Measurements from ENCODE around the gene SMIM22.

Gene SMIM22, protein sequence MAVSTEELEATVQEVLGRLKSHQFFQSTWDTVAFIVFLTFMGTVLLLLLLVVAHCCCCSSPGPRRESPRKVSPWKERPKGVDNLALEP

DNA sequence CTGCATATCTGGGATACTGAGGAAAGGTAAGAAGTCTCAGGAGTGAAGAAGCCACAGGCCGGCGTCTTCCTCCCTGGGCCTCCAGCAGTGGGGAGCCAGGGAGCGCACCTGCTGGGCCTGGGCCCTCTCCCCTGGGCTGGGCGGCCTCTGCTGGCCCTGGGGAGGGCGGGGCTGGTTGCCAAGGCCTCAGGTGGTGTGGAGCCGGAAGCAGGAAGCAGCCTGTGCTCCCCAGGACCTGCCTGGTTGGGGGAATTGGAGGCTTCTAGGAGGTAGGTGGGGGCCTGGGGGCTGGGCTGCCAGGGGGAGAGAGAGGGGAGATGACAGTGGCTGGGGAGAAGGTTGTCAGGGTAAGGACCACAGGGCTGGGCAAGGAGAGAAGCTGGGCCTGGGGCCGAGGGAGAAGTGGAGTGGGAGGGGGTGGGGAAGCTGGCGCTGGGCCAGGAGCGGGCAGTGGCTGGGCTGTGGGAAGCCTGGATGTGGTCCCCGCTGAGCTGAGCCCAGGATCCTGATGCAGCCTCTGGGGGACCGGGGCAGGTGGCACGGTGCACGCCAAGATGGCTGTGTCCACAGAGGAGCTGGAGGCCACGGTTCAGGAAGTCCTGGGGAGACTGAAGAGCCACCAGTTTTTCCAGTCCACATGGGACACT lies at the start of gene SMIM22:
Gene SMIM22 (plus strand): TSS at position 189 of the 647 bp plus-strand sequence. CDS start 366 bp downstream, at position 555.
- FAIRE-seq (no peak), DNase-seq (ENCODE audit: insufficient read length, low spot score) (no peak)

DNA sequence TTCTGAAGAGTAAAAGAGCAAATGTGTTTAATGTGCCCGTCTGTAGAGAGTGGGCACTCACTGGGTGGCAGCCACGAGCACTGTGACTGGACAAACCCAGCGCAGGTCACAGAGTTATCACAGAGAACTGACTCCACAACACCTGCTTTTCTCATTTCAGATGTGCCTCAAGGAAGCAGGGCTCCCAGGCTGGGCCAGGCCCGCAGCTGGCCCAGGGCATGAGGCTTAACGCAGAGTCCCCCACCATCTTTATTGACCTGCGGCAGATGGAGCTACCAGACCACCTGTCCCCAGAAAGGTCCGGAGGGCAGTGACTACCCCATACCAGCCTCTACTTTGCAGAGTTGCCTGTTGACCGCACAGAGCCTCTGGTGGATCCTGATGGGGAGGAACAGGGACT lies 49.0 kb upstream of the SMIM22 start:
- no peak for FAIRE-seq
- DNase-seq (ENCODE audit: insufficient read length, low spot score), result no peak

DNA sequence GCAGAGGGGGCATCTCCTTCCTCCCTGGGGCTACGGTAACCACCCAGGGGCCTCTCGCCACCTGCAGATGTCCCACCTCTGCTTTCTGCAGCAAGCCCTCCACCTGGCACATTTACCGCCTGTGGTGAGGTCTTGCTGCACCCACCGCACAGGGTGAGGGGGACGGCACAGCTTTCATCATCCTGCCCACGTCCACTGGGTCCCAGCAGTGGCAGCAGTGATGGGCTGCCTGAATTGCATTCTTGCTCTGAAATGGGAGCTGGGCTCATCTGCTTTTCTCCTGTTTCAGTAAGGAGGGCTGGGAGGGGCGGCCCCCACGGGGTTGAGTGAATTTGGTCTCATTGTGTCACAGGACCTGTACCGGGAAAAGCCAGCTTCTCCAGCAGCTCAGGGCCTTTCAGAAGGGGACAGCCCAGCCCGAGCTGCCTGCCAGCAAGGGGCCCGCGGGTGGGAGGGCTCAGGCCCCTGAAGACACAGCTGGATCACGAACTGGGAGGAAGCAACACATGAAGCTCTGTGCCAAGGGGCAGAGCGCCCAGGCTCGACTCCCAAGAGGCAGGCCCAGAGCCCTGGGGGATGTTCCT lies 48.1 kb upstream of the SMIM22 start:
- FAIRE-seq, result no peak
- DNase-seq (ENCODE audit: insufficient read length, low spot score), result no peak

DNA sequence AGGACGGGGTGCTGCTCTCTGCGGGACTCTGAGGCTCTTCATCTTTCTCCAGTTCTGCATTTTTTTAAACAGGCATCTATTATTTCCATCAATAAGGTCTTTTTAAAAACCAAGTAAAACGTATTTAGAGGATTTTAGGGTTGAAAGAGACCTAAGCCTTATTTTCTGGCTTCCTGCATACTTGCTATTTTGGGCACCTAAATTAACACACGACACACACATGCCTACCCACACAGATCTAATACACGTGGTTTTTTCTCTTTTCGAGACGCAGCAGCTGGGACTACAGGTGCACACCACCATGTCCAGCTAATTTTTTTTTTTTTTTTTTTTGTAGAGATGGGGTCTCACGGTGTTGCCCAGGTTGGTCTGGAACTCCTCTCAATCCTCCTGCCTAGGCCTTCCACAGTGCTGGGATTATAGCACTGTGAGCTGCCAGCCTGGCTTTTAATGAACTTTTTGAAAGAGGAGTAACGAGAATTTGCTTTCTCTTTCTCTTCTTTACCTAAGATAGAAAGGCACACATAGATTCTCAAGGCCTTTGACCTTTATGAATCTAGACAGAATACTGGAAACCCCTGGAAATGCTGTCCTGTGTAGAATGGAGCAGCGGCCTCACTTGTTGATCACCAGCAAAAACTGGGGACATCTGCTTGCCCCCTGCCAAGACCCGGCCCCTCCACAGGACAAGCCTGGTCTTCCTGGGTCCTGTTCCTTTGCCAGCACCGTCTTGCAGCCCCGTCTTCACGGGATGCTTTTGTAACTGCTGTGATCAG lies 47.1 kb upstream of the SMIM22 start:
- FAIRE-seq (no peak), DNase-seq (ENCODE audit: insufficient read length, low spot score) (no peak)

DNA sequence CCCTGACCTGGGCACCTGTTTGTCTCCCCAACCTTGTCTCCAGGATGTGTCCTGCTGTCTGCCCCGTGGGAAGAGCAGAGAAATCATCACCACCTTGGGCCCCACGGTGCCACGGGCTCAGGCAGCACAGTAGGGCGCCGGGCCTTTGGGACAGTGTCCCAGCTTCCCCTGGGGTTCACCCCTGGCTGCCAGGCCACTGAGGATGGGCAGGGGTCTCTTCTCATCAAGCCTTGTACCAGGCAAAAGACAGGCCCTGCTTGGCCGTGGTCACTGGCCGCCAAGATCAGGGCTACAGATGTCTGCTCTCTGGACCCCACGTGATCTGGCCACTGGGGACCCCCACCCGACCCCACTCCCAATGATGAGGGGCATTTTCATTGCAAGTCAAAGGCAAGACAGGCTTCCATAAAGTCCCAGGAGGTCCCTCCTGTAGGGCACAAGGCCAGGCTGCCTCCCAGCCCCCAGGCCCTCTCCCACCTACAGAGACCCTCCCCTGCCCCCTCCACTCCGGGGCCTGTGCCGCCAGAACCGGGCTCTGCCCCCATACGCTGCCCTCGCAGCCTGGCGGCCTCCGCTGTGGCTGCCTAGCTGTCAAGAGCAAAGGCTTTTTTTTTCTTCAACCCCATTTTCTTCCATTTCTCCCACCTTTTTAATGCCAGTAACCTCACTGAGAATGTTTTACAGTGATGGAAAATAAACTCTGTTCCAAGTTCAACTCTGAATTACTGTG lies 46.3 kb upstream of the SMIM22 start:
- DNase-seq (ENCODE audit: insufficient read length, low spot score), result no peak
- FAIRE-seq, result no peak

DNA sequence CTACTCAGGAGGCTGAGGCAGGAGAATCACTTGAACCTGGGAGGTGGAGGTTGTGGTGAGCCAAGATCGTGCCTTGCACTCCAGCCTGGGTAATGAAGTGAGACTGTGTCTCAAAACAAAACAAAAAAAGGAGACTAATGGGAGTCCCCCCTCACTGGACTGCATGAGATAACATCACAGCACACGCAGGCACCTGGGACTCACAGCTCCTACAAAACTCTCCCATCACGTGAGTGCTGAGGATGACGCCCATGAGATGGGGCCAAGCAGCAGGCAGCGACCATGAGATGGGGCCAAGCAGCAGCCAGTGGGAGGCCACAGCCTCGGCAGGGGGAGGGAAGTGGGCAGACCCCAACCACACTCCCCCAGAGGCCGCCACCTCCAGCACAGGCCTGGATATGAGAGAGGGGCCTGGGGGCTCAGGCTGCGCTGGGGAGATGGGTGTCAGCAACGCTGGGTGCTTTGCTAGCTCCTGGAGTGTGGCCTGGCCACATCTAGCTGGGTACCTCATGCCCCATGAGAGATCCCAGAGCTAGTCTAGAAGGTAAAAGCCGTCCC lies 45.4 kb upstream of the SMIM22 start:
- FAIRE-seq (no peak), DNase-seq (ENCODE audit: insufficient read length, low spot score) (no peak)

DNA sequence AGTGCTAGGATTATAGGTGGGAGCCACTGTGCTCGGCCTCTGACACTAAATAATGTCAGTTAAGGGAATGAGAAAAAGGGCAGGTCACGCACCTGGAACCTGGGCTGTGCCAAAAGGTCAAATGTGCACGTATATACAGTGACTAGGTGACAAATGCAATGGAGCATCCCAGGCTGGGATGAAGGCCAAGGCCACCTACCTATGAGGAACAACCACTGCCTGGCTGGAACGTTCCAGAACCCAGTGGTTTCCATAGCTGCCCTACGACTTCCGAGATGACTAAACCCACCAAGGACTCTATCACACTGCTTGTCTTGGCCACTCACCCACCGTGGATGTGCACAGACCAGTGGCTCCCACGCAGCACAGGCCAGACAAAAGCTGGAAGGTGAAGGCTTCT lies 44.3 kb upstream of the SMIM22 start:
- DNase-seq (ENCODE audit: insufficient read length, low spot score), result no peak
- FAIRE-seq, result no peak

DNA sequence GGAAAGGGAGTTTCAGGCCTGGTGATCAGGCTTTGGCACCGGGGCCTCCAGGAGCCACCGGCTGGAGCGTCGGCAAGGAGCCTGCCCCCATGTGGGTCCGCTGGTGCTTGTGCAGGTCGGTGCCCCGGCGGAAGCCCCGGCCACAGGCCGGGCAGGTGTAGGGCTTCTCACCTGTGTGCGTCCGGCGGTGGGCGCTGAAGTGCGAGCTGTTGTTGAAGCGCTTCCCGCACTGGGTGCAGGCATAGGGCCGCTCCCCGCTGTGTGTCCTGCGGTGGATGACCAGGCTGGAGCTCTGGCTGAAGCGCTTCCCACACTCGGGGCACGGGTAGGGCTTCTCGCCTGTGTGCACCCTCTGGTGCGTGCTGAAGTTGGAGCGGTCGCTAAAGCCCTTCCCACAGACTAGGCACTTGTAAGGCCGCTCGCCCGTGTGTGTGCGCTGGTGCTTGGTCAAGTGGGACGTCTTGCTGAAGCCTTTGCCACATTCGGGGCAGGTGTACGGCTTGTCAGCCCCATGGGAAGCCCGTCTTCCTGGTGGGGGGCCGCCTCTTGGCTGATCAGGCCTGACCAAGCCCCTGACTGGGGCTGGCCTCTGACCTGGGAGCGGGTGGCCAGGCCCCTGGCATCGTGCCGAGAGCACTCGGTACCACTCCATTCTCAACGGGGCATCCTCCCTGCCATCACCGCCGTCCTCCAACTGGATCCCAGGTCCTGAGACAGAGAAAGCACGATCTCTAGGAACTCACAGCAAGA lies 42.6 kb upstream of the SMIM22 start:
- DNase-seq (ENCODE audit: insufficient read length, low spot score) (no peak), FAIRE-seq (no peak)

DNA sequence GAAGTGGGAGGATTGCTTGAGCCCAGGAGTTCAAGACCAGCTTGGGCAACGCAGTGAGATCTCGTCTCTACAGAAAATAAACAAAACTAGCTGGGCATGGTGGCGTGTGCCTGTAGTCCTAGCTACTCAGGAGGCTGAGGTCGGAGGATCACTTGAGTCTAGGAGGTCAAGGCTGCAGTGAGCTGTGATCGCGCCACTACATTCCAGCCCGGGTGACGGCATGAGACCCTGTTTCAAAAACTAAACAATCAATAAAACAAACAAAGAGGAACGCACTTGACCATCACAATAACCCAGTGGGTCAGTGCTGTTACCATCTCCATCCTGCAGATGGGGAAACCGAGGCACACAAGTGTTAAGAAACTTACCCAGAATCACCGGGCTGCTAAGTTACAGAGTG lies 41.9 kb upstream of the SMIM22 start:
- FAIRE-seq (no peak), DNase-seq (ENCODE audit: insufficient read length, low spot score) (no peak)

DNA sequence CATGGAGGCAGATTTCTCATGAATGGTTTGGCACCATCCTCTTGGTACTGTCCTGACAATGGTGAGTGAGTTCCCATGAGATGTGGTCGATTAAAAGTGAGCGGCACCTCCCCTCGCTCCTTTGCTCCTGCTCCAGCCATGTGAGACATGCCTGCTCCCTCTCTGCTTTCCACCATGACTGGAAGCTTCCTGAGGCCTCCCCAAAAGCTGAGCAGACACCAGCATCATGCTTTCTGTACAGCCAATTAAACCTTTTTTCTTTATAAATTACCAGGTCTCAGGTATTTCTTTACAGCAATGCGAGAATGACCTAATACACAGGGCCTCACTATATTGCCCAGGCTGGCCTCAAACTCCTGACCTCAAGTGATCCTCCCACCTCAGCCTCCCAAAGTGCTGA lies 40.3 kb upstream of the SMIM22 start:
- DNase-seq (ENCODE audit: insufficient read length, low spot score) (no peak), FAIRE-seq (no peak)

DNA sequence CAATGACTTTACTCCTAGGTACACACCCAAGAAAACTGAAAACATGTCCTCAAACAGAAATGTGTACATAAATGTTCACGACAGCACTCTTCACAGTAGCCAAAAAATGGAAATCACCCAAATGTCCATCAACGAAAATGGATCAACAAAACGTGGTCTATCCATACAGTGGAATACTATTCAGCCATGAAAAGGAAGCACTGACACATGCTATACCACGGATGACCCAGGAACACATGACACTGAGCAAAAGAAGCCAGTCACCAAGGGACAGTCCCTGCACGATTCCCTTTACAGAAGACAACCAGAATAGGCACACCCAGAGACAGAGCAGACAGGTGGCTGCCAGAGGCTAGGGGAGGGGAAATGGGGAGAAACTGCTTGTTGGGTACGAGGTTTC lies 39.5 kb upstream of the SMIM22 start:
- no peak for FAIRE-seq
- no peak for DNase-seq (ENCODE audit: insufficient read length, low spot score)

DNA sequence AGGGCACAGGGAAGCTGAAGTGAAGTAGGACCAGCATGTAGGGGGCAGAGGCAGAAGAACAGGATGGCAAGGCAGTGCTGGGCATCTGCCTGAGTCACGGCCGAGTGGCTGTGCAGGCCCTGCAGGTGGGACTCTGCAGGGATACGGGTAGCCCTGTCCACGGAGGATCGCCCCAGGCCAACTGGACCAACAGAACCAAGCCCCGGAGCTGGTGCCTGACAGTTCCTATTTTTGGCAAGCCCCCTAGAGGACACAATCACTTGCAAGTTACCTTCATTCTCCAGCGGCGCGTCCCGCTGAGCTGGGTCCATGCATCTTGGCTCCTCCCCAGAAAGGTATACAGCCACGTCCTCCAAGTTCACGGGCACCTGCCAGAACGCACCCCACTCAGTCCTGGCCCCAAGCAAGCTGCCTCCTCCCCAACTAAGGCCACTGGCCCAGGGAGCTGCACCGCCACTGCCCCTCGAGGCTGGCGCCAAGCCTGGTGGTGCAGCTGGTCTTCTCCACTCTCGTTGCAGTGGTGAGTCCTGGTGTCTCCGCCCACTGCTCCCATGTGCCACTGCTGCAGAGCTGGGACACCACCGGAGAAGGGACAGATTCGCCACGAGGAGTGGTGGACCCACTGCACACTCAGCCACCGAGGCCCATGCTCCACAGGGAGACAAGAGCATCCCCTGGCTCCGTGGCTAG lies 34.8 kb upstream of the SMIM22 start:
- DNase-seq (ENCODE audit: insufficient read length, low spot score), result no peak
- no peak for FAIRE-seq

DNA sequence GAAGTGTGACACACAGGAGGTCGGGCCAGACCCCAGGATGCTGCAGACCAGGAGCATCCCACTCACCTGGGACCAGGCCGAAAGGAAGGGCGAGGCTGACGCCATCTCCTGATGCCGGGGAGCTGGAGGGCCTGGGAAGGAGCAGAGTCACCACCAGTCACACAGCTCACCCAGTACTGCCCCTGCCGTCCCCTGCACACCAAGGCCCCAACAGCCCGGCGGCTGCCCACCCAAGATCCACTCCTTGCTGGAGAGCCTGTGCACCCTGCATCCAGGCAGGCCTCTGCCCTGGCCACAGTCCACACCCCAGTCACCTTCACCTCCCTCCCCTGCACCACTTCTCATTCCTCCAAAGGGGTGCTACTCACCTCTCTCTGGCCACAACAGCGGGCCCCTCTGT lies 33.0 kb upstream of the SMIM22 start:
- FAIRE-seq (no peak), DNase-seq (ENCODE audit: insufficient read length, low spot score) (no peak)

DNA sequence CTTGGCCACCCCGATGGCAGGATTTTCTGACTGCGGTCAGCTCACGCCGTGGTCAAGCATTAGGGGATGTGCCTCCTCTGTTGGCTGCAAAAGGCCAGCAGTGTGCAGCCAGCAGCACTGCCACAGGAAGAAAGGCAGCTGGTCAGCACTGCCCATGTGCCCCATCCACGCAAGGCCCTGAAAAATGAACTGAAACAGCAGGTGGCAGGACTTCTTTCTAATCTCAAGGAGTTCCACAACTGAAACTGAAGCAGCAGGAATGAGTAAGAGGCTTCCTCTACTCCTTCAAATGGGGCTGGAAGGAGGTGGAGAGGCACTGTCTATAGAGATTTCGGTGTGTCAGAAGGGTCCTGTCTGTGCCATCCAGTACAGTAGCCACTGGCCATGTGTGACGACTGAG lies 31.4 kb upstream of the SMIM22 start:
- no peak for FAIRE-seq
- no peak for DNase-seq (ENCODE audit: insufficient read length, low spot score)

DNA sequence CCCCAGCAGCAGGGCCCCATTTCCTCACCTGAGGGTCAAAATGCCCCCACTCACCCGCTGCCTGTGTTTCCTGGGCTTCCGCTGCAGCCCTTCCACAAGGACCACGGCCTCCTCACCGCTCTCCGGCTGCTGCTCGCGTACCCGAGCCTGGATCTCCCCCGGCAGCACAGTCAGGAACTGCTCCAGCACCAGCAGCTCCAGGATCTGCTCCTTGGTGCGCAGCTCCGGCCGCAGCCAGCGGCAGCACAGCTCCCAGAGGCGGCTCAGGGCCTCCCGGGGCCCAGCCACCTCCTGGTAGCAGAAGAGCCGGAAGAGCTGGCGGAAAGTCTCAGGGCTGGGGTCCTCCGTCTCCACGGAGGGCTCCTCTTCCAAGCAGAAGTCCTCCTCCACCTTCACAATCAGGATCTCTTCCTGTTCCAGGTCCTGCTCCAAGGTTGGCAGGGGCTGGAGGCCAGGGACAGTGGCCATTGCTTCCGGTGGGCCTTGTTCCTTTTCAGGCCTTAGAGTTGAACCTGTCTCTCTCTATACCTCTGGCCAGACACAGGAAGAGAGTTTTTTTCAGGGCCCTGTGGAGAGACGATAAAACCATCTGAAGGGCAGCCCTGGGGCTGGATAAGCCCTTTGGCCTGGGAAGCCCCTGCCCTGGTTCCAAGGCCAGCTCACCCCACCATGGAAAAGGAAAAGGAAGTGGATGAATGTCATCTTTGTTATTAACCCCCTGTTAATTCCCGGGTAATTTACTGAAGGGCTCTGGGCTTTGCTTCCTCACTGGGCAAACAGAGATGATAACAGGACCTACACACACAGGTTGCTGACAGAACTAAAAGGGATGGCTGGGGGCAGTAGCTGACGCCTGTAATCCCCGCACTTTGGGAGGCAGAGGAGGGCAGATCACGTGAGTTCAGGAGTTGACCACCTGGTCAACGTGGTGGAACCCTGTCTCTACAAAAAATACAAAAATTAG lies 29.4 kb upstream of the SMIM22 start:
- FAIRE-seq, result no peak
- no peak for DNase-seq (ENCODE audit: insufficient read length, low spot score)

DNA sequence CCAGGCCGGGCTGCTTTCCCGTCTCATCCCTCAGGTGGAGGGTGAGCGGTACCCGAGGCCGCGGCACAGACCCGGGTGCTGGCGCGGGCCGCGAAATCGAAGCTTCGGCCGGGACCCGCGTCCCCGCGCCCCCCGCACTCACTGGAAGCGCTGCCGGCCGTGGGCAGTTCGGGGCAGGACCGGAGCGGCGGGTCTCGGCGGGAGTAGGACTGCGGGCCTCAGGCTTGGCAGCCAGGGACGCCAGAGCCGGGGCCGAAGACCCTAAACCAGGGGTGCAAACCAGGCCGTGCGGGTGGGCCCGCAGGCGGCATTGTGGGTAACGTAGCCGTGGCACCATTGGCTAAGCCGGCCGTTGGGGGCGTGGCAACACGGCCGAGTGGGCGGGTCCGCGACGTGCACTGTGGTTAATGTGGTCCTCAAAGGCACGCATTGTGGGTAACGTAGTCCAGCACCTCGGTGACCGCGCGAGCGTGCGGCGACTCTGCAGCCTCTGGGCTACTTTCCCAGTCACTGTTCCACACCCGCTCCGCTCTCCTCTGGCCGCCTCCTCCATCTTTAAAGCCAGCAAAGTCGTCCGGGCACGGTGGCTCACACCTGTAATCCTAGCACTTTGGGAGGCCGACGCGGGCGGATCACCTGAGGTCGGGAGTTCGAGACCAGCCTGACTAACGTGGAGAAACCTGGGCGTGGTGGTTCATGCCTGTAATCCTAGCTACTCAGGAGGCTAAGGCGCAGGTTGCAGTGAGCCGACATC lies 28.1 kb upstream of the SMIM22 start, which contains the start of gene ZNF500:
Gene ZNF500 (minus strand): TSS at position 288 of the 754 bp plus-strand sequence. CDS start 1,184 bp downstream, outside the sequence.
- FAIRE-seq (peak; percentile 96), DNase-seq (ENCODE audit: insufficient read length, low spot score) (peak; percentile 93)

DNA sequence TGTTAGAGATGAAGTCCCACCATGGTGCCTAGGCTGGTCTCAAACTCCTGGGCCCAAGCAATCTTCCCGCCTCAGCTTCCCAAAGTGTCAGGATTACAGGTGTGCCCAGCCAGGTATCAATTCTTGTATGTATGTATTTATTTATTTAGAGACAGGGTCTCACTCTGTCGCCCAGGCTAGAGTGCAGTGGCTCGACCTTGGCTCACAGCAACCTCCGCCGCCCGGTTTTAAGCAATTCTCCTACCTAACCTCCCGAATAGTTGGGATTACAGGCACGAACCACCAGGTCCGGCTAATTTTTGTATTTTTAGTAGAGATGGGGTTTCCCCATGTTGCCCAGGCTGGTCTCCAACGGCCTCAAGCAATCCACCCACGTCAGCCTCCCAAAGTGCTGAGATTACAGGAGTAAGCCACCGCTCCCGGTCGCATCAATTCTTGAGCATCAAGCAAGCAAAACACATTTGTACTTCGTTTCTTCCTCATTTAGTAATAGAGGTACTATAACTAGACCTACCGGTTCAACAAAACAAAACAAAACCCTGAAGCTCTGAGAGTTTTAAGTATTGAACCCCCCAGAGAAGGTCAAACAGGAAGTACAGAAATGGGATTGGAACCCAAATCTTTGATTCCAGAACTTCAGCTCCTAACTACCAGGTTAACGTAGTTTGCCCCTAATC lies 27.2 kb upstream of the SMIM22 start:
- FAIRE-seq (no peak), DNase-seq (ENCODE audit: insufficient read length, low spot score) (no peak)
